Measurements from ENCODE around the gene MYLK. TPM values are rescaled to one million over a fixed set of nuclear protein-coding genes. Genes with fewer than 3 reads are reported as not detected.
A peak's percentile ranks its signal among the peaks of the same experiment; 100 is the strongest.

Gene MYLK
- total RNA-seq, 1 donor from 2014 or later, result 4.3 TPM

DNA sequence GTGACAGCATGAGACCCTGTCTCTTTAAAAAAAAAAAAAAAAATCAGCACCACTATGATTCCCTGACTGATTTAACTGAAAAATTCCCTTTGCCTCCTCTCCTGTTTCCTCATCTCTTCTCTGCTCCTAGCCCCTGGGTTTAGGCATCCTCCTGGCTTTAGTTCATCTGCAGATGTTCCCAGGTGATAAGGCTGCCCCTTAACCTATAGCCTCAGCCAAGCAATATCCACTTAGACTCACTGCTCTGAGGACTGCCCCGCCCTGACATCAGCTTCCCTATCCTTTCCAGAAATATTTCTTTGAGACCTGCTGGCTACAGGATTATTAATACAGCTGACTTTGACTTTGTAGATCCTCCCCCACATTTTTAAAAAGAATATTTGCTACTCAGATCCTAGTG lies 259.8 kb downstream of the MYLK start:
- no peak for DNase-seq
- TF ChIP-seq, protein P1, sequence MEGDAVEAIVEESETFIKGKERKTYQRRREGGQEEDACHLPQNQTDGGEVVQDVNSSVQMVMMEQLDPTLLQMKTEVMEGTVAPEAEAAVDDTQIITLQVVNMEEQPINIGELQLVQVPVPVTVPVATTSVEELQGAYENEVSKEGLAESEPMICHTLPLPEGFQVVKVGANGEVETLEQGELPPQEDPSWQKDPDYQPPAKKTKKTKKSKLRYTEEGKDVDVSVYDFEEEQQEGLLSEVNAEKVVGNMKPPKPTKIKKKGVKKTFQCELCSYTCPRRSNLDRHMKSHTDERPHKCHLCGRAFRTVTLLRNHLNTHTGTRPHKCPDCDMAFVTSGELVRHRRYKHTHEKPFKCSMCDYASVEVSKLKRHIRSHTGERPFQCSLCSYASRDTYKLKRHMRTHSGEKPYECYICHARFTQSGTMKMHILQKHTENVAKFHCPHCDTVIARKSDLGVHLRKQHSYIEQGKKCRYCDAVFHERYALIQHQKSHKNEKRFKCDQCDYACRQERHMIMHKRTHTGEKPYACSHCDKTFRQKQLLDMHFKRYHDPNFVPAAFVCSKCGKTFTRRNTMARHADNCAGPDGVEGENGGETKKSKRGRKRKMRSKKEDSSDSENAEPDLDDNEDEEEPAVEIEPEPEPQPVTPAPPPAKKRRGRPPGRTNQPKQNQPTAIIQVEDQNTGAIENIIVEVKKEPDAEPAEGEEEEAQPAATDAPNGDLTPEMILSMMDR (IDR thresholded peaks at IDR 0.05; ENCODE audit: partially characterized antibody, unreplicated experiment), result no peak
- H3K27ac Mint-ChIP-seq (ENCODE audit: unreplicated experiment), result no peak overlapping the region
- H3K9me3 Mint-ChIP-seq (ENCODE audit: unreplicated experiment), result peaks cover 2% of the 10 kb centered on the region
- peaks cover 21% of the 10 kb centered on the region for H3K4me1 Mint-ChIP-seq (ENCODE audit: low read depth, unreplicated experiment)
- no peaks in the 10 kb centered on the region for H3K36me3 Mint-ChIP-seq (ENCODE audit: unreplicated experiment)
- no peak overlapping the region for H3K4me3 Mint-ChIP-seq (ENCODE audit: unreplicated experiment)
- H3K27me3 Mint-ChIP-seq (ENCODE audit: unreplicated experiment), result no peaks in the 10 kb centered on the region

DNA sequence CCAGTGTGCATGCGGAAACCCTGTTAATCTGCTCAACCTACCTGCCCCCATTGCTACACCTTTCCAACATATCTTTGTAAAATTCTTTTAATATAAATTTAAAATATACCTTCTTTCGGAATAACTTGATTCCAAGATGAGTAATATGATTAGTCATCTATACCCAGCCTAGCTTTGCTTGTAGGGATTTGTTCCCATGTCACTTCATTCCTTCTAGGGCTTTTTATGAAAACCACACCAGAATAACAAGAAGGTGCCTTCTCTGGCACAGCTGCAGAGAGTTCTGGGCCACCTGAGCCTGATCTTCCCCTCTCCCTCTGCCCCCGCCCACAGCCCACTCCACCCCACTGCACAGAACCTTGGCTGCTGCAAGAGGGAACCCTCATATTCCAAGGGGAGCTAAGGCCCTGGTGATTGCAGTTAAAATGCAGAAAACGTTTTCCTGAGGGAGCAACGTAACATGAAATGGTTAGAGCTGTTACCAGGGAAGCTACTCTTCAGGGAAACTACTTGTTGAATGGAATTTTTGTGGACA lies 260.7 kb downstream of the MYLK start:
- no peaks in the 10 kb centered on the region for H3K36me3 Mint-ChIP-seq (ENCODE audit: unreplicated experiment)
- no peak overlapping the region for H3K4me3 Mint-ChIP-seq (ENCODE audit: unreplicated experiment)
- H3K9me3 Mint-ChIP-seq (ENCODE audit: unreplicated experiment), result peaks cover 2% of the 10 kb centered on the region
- H3K27me3 Mint-ChIP-seq (ENCODE audit: unreplicated experiment), result no peaks in the 10 kb centered on the region
- H3K27ac Mint-ChIP-seq (ENCODE audit: unreplicated experiment), result no peak overlapping the region
- TF ChIP-seq, protein P1 (IDR thresholded peaks at IDR 0.05; ENCODE audit: partially characterized antibody, unreplicated experiment), result no peak
- H3K4me1 Mint-ChIP-seq (ENCODE audit: low read depth, unreplicated experiment), result peaks cover 23% of the 10 kb centered on the region
- no peak for DNase-seq

DNA sequence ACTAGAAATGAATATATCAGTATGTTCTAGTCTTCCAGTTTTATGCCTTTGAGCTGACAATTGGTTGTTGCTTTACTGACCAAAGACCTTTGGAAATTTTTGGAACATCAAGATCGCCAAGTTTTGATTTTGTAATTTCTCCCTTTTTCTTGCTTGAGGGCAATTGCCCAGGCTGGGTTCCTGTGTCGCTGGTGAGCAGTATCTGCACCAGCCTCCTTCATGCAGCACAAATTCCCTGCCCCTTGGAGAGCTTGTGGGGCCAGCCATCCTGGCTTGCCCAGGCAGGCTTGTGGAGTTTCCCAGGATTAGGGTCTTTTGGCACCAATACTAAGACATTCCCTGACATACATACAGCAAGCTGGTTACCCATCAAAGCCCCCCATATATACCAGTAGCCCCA lies 261.4 kb downstream of the MYLK start:
- TF ChIP-seq, protein P1 (IDR thresholded peaks at IDR 0.05; ENCODE audit: partially characterized antibody, unreplicated experiment), result no peak
- Mint-ChIP-seq H3K4me3 (ENCODE audit: unreplicated experiment) (no peak overlapping the region), H3K9me3 (ENCODE audit: unreplicated experiment) (peaks cover 5% of the 10 kb centered on the region), H3K4me1 (ENCODE audit: low read depth, unreplicated experiment) (peaks cover 27% of the 10 kb centered on the region), H3K36me3 (ENCODE audit: unreplicated experiment) (no peaks in the 10 kb centered on the region), H3K27ac (ENCODE audit: unreplicated experiment) (no peak overlapping the region), H3K27me3 (ENCODE audit: unreplicated experiment) (no peaks in the 10 kb centered on the region)
- no peak for DNase-seq

DNA sequence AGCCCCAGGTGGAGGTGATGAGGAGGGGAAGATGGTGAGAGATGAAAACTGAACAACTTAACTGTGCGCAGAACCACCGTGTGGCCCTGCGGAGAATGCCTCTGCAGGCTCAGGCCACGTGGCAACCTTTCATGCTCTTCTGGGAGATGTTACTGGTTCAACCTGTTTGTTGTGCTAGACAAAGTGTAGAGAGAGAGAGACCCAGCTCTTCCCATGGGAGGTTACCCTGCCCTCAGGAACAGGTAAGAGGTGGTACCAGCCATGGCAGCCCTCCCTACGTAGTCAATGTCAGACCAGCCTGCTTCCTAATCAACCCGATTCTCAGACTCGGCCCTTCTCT lies 262.3 kb downstream of the MYLK start:
- Mint-ChIP-seq H3K27me3 (ENCODE audit: unreplicated experiment) (no peaks in the 10 kb centered on the region), H3K9me3 (ENCODE audit: unreplicated experiment) (peaks cover 4% of the 10 kb centered on the region), H3K4me3 (ENCODE audit: unreplicated experiment) (peak overlapping the region; percentile 10)

DNA sequence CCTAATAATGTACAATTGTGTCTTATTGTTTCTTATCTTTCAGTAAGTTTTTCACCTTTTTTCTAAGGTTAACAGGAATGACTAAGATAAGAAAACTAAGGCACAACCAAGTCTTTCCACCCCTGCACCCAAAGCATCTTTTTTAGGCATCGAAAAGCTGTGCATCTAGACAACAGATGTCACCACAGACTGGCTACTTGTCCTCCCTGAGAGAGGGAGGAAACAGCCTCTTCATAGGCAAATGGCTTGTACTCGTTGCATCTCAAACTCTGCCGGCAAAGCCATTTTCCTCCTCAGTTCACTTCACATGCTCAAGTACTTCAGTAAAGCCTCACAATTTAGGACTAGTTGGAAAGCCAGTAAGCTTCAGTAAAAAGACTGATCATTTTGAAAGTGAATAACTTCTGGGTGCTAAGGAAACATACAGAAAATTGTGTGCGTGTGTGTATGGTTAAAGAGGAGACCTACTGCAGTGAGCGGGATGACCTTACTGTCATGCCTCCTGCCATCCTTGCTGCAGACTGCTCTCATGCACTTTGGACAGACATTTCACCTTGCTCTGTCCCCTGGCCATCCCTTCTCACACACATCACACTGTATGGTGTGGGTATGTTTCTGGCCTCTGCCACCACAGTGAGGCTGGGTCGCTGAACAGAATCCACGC lies 262.8 kb downstream of the MYLK start:
- peak overlapping the region; percentile 65 for H3K27ac Mint-ChIP-seq (ENCODE audit: unreplicated experiment)

More for the DNA sequence above, 262.3 kb downstream of the MYLK start:
- no peaks in the 10 kb centered on the region for H3K36me3 Mint-ChIP-seq (ENCODE audit: unreplicated experiment)
- TF ChIP-seq, protein P1 (IDR thresholded peaks at IDR 0.05; ENCODE audit: partially characterized antibody, unreplicated experiment), result no peak
- H3K4me1 Mint-ChIP-seq (ENCODE audit: low read depth, unreplicated experiment), result peaks cover 33% of the 10 kb centered on the region
- no peak for DNase-seq
- peak overlapping the region; percentile 65 for H3K27ac Mint-ChIP-seq (ENCODE audit: unreplicated experiment)

More for the DNA sequence above, 262.8 kb downstream of the MYLK start:
- no peak for DNase-seq
- H3K9me3 Mint-ChIP-seq (ENCODE audit: unreplicated experiment), result peaks cover 4% of the 10 kb centered on the region
- H3K36me3 Mint-ChIP-seq (ENCODE audit: unreplicated experiment), result no peaks in the 10 kb centered on the region
- TF ChIP-seq, protein P1 (IDR thresholded peaks at IDR 0.05; ENCODE audit: partially characterized antibody, unreplicated experiment), result no peak
- H3K4me1 Mint-ChIP-seq (ENCODE audit: low read depth, unreplicated experiment), result peaks cover 36% of the 10 kb centered on the region
- no peaks in the 10 kb centered on the region for H3K27me3 Mint-ChIP-seq (ENCODE audit: unreplicated experiment)
- peak overlapping the region; percentile 2 for H3K4me3 Mint-ChIP-seq (ENCODE audit: unreplicated experiment)
